ENCODE measurements around the gene ALDOA.

ALDOA gene

DNA sequence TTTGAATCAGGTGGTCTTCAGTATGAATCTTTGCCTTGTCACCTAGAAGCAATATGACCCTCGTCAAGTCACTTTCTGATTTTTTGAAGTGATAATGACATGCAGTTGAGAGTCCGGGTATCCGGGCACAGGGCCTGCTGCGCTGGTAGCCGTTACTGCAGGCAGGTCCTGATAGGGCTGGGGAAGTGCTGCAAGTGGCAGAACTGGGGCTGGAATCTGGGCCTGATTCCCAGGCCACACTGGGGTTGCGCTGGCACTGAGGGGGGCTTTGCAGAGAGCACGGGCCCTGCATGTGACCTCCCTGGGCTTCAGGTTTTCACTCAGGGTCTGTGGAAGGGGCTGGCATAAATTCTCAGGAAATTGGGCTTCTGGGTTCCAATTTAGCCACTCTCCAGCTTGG lies 13.2 kb downstream of the ALDOA start:
- TF ChIP-seq, protein P1, sequence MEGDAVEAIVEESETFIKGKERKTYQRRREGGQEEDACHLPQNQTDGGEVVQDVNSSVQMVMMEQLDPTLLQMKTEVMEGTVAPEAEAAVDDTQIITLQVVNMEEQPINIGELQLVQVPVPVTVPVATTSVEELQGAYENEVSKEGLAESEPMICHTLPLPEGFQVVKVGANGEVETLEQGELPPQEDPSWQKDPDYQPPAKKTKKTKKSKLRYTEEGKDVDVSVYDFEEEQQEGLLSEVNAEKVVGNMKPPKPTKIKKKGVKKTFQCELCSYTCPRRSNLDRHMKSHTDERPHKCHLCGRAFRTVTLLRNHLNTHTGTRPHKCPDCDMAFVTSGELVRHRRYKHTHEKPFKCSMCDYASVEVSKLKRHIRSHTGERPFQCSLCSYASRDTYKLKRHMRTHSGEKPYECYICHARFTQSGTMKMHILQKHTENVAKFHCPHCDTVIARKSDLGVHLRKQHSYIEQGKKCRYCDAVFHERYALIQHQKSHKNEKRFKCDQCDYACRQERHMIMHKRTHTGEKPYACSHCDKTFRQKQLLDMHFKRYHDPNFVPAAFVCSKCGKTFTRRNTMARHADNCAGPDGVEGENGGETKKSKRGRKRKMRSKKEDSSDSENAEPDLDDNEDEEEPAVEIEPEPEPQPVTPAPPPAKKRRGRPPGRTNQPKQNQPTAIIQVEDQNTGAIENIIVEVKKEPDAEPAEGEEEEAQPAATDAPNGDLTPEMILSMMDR (IDR thresholded peaks at IDR 0.05; ENCODE audit: low read depth, low read length, missing control alignments): no peak
- H3K4me3 ChIP-seq (ENCODE audit: low read depth, low read length): no peak overlapping the region
- DNase-seq (ENCODE audit: low read depth): no peak

DNA sequence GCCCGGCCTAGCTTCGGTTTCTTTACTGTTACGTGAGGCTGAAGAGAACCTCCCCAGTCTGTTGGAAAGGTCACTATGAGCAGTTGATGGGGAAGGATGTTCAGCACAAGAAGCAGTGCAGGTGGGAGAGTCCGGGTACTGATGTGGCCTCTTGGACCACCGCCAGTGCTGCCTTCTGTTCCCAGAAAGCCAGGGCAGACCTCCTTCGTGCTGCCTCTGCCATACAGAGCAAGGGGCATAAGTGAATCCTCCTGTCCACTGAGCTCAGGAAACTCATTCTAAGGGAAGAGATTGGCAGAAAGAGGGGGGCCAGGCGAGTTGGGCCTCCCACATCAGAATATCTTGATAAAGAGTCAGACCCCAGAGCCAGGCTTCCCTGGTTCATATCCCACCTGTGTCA lies 13.9 kb downstream of the ALDOA start:
- H3K4me3 ChIP-seq (ENCODE audit: low read depth, low read length): no peak overlapping the region
- no peak for DNase-seq (ENCODE audit: low read depth)
- TF ChIP-seq, protein P1 (IDR thresholded peaks at IDR 0.05; ENCODE audit: low read depth, low read length, missing control alignments): no peak

DNA sequence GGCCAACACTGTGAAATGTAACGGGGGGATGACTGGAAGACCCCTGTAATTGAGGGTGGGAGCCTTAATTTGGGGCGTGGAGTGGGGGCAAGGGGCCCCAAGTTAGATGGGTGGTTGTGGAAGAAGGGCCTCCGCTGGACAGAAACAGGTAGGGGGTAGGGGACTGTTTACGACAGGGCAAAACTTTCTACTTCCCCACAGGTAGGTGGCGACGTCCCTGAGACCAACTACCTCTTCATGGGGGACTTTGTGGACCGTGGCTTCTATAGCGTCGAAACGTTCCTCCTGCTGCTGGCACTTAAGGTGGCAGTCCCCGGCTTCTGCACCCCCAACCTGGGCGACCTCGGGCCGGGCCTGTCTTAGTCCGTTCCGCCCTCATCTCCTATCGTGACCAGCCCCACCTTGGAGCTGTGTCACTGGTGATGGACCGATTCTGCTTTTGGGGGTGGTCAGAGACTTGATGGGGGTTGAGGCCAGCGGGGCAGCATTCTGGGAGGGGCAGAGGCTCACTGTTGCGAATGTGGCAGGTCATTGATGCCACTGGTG lies 17.1 kb downstream of the ALDOA start:
- TF ChIP-seq, protein P1 (IDR thresholded peaks at IDR 0.05; ENCODE audit: low read depth, low read length, missing control alignments): peak; percentile 7
- H3K4me3 ChIP-seq (ENCODE audit: low read depth, low read length): no peak overlapping the region
- no peak for DNase-seq (ENCODE audit: low read depth)

DNA sequence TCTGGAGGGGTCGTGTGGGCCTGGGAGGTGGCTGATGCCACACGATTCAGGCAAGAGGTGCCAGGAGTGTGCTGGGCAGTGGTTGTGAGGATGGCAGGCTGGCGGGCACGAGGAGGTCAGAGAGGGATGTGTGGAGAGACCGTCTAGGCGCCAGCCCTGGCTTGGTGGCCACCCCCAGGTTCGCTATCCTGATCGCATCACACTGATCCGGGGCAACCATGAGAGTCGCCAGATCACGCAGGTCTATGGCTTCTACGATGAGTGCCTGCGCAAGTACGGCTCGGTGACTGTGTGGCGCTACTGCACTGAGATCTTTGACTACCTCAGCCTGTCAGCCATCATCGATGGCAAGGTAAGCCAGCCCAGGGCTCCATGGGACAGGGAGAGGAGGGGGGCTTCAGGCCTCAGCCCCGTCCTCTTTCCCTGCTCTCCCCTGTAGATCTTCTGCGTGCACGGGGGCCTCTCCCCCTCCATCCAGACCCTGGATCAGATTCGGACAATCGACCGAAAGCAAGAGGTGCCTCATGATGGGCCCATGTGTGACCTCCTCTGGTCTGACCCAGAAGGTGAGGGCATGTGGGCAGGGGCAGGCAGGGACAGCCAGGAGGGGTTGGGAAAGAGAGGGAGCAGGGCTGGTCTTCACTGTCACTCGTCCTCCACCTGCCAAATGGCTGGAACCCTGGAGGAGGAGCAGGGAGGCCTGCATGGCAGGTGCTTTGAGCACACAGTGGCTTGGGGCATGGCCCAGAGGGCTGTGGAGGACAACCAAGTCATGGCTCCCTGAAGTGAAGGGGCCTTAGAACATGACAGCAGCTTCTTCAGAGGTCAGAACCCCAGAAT lies 17.9 kb downstream of the ALDOA start:
- no peak for DNase-seq (ENCODE audit: low read depth)
- TF ChIP-seq, protein P1 (IDR thresholded peaks at IDR 0.05; ENCODE audit: low read depth, low read length, missing control alignments): no peak
- no peak overlapping the region for H3K4me3 ChIP-seq (ENCODE audit: low read depth, low read length)

DNA sequence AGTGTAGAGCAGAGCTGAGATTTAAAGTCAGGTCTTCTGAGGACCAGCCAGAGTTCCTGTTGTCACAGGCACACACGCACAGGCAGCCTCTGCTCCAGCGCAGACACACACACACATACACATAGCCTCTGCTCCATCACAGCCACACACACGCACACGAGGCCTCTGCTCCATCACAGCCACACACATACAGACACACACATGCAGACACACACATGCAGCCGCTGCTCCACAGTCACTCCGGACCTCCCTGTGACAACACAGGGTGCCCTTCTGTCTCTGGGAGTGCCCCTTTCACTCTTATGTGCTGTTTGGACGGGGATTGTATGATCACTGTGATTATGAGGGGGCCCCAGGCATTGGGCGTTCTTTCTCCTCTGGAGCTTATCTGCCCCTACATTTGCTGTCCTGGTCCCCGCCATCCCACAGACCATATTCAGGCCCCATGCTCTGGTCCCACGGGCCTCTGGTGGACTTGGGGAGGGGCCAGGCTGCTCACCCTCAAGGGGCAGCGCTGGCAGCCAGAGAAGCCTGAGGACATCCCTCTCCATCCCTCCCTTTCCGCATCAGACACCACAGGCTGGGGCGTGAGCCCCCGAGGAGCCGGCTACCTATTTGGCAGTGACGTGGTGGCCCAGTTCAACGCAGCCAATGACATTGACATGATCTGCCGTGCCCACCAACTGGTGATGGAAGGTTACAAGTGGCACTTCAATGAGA lies 18.7 kb downstream of the ALDOA start:
- no peak for DNase-seq (ENCODE audit: low read depth)
- TF ChIP-seq, protein P1 (IDR thresholded peaks at IDR 0.05; ENCODE audit: low read depth, low read length, missing control alignments): no peak
- H3K4me3 ChIP-seq (ENCODE audit: low read depth, low read length): no peak overlapping the region

DNA sequence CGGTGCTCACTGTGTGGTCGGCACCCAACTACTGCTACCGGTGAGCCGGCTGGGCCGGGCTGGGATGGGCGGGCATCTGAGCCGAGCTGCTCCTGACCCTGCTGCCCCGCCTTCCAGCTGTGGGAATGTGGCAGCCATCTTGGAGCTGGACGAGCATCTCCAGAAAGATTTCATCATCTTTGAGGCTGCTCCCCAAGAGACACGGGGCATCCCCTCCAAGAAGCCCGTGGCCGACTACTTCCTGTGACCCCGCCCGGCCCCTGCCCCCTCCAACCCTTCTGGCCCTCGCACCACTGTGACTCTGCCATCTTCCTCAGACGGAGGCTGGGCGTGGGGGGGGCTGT lies 19.2 kb downstream of the ALDOA start:
- H3K4me3 ChIP-seq (ENCODE audit: low read depth, low read length): no peak overlapping the region
- TF ChIP-seq, protein P1 (IDR thresholded peaks at IDR 0.05; ENCODE audit: low read depth, low read length, missing control alignments): no peak
- DNase-seq (ENCODE audit: low read depth): no peak

All from GM12864 (cell line).